Dedifferentiated amniotic fluid mesenchymal stem cell (primary cell): ENCODE measurements around the gene RAMACL.
"Not testable (repeated sequence)": the region's sequence is repeated elsewhere in the genome, so short reads cannot be mapped to it uniquely, and the experiment has no call there.

Experiments used
- DNase-seq: peaks from one replicate; pipeline ENCODE4 v3.0.0-alpha.2; 2016; ENCODE audit errors: extremely low spot score

RAMACL gene

DNA sequence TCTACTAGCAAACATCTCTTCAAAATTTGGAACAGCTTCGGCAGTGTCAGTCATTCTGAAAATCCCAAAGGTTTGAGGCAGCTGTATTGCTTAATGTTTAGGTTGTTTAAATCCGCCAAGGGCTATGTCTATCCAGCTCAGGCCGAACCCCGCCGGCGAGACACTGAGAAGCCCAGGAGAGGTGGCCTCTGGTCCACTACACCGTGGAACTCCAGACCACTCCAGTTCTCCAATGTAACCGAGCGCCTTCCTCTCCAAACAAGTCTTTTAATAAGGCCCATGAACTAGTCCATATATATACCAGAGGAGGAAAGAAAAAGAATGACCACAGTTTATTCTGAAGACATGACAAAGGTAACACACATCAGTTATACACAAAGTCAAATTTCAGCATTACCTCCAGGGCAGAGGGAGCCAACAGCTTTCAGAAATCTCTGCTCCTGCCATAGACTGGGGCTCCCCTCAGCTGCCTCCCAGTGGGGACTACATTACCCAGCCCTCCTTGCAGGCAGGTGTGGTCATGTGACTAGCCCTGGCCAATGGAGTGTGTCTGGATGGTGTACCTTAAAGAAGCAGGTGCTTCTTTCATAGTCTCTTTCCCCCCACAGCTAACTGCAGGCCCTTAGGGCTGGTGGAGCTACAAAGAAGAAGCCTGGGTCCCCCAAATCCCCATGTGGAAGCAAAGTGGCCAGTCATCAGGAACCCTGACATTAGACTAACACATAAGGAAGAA, at the start of gene RAMACL:
Gene RAMACL (minus strand): TSS at position 255 of the 733 bp plus-strand sequence. CDS start 201 bp downstream, at position 54.
- no peak for DNase-seq

DNA sequence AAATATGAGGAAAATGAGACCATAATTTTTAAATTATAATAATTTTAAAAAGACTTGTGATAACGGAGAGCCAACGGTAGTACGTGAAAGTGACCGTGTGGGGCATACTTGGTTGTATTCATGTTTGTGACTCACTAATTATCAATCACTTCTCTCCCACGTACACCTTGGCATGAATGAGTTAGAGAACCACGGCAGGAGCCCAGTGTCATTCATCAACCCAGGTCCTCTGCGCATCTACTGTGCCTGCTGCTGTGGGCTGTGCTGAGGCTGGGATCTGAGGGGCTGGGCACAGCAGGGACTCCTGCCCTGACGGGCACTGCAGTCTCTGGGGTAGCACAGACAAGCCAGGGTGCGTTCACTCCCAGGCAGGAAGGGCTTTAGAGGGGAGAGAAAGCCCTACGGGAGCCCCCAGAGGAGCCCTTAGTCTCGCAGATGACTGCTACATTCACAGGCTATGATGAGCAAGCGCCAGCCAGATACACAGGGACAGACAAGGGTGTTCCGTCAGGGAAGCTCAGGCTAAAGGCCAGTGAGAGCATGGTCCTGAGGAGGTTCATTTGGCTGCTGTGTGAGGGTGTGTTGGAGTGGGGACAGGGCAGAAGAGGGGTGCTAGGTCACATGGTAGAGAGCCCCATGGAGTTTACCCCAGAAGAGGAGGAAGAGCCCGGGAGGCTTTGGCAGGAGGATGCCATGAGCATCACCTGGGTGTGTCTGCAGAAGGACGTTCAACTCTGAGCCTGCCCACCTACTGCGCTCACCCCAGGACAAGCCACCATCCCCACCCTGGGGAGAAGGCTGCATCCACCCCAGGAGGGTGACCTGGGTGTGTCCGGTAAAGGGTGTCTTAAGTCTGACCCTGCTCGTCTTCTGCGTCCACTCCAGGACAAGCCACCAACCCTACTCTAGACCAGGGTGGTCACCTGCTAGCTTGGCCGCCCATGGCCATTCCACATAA, 48.8 kb upstream of the RAMACL start:
- no peak for DNase-seq

DNA sequence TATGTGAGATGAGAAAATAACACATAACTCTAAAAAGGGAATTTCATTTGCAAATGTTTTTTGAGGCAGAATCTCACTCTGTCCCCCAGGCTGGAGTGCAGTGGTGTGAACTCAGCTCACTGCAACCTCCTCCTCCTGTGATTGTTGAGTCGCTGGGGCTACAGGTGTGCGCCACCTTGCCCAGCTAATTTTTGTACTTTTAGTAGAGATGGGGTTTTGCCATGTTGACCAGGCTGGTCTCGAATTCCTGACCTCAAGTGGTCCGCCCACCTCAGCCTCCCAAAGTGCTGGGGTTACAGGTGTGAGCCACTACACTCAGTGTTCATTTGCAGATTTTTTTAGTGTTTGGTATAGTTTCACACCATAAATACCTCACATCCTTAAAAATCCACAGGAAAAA, 48.1 kb upstream of the RAMACL start:
- not testable (repeated sequence) for DNase-seq

DNA sequence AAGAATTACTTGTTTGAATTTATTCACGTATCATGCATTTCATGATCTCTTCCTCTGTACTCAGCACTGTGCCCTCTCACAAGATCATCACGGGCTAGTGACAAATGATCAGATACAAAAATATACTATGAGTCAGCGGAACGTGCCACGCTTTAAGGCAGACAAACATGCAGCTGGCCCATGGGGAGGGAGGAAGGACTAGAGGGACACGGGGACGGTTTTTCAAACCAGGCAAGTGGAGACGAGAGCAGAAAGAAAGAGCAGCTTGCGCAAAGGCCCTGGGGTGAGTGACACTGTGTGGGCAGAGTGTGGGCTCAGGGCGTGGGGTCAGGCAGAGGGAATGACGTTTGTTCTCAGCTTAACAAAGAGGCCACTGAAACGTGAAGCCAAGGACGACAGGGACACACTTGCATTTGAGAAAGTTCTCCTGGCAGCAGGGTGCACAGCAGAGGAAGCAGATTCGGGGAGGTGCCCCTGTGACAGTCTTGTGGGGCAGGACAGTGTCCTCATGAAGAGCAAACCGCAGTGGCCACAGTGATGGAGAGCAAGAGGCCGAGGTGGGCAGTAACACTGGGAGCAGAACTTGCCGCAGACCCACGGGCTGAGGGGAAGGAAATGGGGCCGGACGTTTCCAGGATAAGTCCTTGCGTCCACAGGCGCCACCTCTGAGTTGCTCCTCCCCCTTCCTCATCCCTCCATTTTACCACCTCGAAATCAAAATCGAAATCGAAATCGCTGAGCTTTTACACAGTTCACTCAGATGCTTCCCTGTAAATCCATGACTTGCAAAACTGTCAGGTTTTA, 47.5 kb upstream of the RAMACL start:
- no peak for DNase-seq

DNA sequence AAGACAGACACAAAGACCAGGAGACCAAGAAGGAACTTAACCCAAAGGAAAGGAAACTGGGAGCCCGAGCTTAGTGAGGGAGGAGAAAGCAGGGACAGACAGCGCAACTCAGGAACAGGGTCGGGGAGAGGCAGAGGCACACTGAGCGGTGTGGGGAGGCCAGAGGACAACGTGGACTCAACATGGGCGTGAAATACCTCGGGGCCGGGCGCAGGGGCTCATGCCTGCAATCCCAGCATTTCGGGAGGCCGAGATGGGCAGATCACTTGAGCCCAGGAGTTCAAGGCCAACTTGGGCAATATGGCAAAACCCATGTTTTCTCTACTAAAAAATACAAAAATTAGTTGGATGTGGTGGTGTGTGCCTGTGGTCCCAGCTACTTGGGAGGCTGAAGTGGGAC, 46.3 kb upstream of the RAMACL start:
- DNase-seq: no peak

DNA sequence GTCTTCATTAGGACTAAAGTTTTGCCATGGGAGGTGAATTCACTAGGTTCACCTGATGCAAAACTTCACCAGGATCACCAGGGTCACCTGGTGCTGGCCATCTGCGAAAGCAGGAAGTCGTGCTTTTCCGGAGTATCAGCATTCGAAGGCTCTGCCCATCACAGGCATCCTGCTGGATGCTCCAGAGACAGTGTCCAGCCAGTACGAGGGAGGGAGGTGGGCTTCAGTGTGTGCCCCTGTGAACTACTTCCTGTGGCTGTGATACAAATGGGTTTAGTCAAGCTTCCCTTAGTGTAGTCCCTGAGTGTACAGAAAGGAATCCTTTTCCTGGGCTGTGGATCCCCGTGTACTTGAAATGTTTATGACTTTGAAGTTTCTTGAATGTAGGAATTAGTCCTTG, 44.0 kb upstream of the RAMACL start:
- no peak for DNase-seq

DNA sequence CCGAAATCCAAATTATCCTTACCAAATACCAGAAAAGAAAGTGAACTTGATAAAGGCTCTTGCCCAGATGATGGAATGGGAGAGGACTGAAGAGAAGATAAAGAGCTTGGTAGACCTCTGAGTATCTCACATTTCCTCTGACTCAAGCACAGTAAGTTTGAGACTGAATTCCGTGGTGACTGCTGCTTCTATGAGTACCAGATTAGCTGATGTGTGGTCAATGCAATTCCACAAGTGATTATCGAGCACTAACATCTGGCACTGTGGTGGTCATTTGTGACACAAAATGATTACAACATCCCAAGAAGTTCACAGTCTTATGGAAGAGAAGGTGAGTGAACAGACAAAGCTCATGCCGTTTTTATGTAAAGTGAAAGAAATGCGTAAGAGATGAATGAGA, 43.1 kb upstream of the RAMACL start:
- DNase-seq: no peak

DNA sequence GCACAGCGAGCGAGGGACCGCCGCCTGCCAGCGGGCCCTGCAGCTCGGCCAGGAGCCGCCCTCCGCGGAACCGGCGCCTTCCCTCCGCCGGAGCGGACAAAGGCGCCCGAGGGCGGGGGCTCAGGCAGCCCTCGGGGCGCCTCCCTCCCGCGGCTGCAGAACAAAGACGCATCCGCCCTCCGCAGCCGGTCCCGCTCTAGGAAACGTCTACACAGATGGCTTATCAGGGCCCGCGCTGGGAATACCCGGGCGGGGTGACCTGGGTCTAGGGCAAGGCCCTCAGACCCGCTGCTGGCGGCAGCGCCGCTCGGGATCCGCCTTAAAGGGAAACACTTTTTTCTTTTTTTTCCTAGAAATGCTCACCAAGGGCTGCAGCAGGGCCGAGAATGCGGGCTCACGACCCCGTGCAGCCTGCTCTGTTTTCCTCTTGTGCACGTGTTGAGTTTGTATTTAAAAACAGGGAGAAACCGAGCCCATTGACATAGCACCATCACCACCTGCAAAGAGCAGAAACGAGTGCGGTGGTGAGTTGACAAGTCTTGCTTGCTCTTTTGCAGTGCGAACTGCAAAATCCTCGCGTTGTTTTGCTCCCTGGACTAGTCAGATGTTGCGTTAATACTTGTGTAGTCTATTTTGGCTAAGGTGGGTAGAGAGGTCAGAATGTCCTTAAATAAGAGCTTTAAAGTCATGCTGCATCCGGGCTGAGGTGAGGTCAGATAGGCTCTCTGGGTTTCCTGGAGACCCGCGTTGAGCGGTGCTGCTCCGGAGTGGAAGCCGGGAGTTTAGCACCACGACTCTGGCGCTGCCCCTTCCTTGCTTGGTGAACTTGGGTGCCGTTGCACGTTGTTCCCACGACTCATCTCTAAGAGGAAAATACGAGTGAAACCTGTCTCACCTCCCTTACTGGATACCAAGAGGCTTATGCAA, 41.7 kb upstream of the RAMACL start:
- peak; percentile 23 for DNase-seq

DNA sequence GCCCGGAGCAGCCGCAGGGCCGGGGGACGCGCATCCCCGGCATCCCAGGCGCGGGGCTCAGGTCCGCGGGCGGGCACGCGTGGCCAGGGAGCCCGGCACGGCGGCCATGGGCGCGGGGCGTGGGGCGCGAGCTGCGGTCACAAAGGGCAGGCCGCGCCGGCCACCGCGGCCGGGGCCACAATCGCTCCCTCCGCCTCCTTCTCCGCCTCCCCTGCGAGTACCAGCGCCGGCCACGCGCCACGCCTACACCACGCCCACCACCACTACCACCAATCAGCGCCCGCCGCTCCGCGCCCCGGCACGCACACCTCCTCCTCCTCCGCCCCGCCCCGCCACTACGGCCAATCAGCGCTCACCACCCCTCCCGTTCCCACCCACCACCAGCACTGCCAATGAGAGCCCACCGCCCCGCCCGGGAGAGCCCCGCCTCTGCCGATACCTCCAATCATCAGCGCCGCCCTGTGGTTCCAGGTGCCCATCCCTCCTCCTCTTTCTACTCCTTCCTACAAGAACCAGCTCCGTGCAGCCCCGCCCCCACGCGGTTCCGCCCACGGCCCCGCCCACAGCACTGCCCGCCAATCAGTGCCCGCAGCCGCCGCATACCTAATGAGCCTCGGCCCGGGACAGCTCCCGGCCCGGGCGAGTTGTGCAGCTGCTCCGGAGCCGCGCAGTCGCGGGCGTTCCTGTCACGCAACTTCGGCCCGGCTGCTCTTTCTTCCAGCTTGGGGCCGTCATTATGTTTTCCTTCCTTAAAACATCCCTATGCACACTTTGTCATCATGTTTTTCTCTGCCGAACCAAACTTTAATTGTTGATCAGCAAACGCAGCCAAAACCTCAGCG, 40.8 kb upstream of the RAMACL start, which contains the start of gene RPS6KA2:
Gene RPS6KA2 (minus strand): TSS at position 219 of the 842 bp plus-strand sequence. CDS start 232 bp downstream, outside the sequence.
- DNase-seq: peak; percentile 99

DNA sequence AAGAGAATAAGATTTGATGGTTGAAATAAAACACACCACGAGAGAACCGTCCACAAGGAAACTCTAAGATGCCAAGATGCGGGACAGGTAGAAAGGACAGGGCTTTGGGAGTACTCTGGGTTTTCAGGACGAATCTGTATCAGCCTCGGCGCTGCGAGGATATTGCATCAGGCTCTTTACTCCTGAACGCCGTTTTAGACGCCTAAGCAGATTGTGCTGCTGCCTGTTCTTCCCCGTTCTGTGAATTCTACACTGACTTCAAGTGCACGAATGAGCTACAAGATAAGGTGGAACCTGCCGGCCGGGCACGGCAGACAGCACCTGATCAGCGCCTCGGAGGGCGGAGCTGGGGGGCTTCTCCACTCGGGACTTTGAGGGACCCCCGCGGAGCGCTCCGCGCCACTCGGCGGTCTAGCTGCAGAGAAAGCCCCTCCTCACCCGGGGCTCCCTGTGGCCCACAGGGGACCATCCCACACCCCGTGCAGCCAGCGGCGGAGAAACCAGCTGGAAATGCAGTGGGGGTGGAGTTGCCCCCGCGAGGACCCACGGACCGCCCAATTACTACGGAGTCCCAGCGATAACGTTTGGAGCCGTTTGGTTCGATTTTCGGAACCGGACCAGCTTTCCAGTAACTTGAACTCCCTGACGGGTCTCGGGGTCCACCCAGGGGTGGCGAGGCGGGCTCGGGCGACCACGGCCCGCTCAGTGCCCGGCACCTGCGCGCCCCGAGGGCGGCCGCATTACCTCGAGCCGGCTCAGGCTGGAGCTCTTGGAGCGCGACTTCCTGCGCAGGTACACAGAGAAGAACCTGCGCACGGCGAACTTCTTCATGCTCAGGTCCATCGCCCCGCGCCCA, 39.9 kb upstream of the RAMACL start:
- peak; percentile 34 for DNase-seq

DNA sequence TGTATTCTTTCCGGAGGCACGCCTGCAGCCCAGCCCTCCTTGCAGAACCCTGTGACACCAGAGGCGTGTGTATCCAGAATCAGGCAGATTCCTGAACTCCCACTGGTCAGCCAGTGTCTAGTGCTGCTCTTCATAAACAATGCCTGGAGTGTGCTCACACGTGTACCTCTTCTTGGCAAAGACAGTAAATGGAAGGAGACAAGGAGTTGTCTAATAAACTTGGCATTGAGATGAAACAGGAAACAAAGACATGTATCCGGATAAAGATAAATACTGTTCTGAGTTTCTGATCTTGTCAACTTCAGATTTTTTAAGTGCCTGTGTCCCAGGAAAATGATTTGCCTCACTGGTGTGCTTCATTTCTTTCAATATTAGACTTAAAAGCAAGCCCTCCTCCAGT, 38.9 kb upstream of the RAMACL start:
- DNase-seq: no peak

DNA sequence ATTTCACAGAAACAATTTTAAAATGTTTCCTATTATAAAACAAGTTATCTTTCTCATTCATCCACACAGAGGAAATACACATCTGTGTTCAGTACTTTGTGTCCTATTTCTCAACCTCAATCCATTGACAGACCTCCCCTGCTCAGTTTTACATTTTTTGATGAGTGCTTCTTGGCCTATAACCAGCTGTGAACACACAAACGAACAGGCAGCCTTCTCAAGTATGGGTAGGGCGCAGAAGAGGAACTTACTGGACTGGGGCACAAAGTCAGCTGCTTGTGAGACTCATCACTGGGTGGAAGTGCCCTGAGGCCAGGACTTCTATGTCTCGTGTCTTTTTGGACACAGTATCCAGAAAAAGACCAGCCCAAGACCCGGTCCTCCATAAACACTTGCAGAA, 37.8 kb upstream of the RAMACL start:
- DNase-seq: peak; percentile 66

DNA sequence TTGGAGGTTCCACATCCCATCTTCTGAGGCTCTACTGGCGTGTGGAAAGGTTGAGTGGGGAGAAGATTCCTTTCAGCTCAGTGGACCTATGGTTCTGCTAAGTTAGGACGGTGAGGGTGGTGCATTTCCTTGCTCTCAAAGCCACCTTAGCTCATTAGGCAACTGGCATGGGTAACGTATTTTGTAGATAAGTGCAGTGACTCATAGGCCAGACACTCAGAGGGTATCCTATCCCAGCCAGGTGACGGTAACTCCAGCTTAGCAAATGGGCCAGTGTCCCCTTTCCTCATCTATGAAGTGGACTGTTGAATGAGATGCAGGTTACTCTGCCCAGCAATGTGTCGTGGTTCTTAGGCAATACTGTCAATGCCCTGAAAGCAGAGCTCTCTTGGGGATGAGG, 36.8 kb upstream of the RAMACL start:
- DNase-seq: no peak

DNA sequence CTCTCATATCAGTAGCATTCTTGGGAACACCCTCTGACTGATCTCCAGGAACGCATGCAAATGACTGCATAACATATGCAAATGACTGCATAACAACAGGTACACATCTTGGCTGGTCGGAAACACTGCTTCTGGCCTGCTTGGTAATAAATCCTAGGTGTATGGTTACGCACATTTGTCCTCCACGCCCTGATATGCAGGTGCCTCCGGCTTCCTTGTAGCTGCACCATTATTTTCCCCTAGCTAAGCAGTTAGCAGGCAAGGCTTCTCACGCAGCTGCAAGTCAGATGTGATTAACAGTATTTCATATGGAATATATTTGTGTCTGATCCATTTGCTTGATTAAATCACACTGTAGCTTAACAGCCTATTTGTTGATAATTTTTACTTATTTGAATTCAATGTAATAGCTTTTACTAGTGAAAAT, 34.6 kb upstream of the RAMACL start:
- no peak for DNase-seq

DNA sequence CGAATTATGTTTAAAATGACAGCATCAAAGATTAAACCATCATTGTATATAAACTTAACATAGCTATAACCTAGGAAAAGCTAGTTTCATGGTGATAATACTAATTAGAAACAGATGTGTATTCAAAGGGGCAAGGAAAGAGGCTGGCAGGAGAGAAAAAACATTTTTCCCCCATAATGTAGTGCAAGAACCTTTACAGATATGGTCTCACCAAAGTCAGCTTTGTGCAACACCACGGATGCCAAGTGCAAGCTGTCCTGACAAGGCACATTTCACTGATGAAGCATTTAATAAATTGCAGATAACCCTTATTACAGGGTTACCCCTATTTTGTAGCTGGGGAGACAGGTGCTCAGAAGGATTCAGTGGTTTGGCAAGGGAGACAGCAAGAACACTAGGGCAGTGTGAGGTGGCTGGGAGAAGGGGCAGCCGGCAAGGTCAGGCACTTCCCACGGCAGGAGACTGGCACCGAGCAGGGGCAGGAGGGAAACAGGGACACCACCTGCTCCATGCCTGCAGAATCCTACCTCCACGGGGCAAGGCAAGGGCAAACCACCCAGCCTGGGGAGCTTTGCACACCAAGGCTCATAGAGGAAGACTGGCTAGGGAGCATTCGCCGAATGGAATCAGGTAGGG, 34.1 kb upstream of the RAMACL start:
- DNase-seq: peak; percentile 36

DNA sequence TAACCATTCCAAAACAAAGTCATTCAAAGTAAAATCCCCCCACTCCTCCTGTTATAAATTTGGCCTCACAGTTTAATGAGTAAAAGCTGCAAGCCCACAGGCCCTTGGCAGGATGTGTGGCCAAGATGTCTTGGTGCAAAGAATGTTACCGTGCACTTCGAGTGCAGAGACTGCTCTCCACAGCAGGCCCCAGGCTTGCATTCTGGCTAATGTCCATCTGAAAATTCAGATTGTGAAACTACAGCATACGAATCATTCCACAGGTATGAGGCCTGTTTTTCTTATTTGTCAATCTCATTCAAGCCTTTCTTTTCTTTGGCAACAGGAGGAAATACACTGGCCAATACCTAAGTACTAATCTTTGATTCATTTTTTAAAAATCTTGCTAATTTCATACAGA, 33.4 kb upstream of the RAMACL start:
- peak; percentile 96 for DNase-seq

DNA sequence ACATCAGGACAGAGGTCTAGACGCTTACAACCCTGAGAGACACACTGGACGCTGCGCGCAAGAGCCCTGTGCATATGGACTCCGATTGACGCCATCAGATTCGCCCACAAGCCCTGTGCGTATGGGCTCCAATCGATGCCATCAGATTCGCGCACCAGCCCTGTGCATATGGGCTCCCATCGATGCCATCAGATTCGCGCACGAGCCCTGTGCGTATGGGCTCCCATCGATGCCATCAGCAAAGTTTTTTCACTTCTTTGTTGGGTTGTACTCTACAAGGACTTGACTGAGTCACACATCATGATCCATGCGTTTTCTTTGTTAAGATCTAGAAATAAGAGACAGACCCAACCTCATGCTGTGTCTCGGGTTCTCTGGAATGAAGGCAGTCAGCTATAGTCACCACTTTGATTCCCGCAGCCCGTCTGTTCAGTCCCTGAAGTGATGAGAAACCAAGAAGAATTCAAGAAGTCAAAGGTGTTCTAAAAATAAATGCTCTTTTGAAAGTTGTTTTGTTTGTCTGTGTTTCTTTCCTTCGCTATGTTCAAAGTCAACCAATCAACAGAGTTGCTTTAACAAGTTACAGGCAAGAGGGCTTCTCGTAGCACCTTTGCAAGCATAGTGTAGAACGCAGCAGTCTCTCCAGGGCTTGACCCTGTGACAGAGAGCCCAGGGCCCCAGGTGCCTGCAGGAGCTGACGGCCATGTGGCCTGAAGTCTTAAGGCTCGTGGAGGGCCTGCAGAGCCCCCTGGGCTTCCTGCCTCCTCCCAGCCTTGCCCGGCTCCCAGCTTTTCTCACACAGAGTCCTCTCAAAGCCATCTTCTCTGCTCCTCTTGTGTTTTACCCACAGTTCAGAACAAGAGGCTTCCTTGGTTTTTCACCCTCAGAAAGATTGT, 32.6 kb upstream of the RAMACL start:
- peak; percentile 37 for DNase-seq
